AG09319 (cell line): ENCODE measurements around the gene DBT.
"Not testable (repeated sequence)": the region's sequence is repeated elsewhere in the genome, so short reads cannot be mapped to it uniquely, and the experiment has no call there.

Source experiments
- DNase-seq: peaks from one replicate; pipeline ENCODE4 v3.0.0-alpha.2; 2010; ENCODE audit warnings: low read depth; ENCODE audit errors: extremely low read depth
- TF ChIP-seq, protein P1 (sequence below): IDR thresholded peaks from 2 replicates; pipeline ENCODE4 v1.5.1; 2011; ENCODE audit warnings: low read depth, mild to moderate bottlenecking, inconsistent platforms, low read length, moderate library complexity

DBT gene

DNA sequence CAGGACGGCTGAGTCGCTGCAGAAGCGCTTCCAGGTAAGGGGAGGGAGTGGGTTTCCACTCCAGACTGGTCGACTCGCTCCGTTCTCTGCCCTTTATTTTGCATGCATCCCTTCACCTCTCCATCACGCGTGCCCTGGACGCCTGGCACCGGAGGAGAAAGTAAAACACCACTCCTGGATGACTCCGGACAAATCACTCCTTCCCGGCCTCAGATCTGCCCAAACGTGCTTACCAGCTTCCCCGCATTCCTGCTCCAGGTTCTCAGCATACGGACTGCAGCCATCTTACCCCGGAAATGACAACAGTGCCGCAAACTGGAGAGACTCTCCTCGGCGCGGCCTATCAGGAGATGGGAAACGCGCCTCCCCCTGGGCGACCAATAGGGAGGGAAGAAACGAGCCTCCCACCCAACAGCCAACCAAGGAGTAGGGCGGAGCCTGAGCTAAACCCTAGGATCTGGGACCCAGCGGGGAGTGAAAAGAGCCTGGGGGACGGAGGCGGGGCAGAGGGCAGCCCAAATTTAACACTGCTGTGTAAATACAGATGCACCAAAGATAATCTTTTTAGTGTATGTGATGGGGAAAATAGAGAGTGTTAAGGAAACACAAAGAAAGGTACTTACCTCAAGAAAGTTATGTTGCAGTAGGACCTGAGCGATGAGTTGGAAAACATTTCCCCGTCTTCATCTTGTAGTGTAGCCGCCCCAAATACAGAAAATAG is at the start of gene DBT:
TSS of gene DBT (minus strand) at position 298 of the 721 bp plus-strand sequence. CDS start at position 284, 14 bp downstream.
- peak; percentile 84 for DNase-seq
- TF ChIP-seq, protein P1, sequence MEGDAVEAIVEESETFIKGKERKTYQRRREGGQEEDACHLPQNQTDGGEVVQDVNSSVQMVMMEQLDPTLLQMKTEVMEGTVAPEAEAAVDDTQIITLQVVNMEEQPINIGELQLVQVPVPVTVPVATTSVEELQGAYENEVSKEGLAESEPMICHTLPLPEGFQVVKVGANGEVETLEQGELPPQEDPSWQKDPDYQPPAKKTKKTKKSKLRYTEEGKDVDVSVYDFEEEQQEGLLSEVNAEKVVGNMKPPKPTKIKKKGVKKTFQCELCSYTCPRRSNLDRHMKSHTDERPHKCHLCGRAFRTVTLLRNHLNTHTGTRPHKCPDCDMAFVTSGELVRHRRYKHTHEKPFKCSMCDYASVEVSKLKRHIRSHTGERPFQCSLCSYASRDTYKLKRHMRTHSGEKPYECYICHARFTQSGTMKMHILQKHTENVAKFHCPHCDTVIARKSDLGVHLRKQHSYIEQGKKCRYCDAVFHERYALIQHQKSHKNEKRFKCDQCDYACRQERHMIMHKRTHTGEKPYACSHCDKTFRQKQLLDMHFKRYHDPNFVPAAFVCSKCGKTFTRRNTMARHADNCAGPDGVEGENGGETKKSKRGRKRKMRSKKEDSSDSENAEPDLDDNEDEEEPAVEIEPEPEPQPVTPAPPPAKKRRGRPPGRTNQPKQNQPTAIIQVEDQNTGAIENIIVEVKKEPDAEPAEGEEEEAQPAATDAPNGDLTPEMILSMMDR: no peak

DNA sequence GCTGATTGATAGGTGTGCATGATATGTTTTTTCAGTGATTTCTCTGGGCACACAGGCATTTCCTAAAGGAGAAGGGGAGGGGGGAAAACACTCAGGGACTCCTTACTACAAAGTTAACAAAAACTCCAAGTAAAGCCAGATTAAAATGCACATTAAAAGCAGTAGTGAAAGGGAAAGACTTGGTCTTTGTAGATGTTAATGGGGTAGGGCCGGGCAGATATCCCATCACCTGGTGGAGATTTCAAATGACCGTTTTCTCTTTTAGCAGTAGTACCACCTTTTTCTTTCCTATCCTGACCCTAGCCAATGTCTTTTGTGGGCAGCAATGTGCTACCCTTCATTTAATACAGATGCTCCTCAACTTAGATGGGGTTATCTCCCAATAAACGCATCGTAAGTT is 48.9 kb upstream of the DBT start:
- TF ChIP-seq, protein P1: no peak

DNA sequence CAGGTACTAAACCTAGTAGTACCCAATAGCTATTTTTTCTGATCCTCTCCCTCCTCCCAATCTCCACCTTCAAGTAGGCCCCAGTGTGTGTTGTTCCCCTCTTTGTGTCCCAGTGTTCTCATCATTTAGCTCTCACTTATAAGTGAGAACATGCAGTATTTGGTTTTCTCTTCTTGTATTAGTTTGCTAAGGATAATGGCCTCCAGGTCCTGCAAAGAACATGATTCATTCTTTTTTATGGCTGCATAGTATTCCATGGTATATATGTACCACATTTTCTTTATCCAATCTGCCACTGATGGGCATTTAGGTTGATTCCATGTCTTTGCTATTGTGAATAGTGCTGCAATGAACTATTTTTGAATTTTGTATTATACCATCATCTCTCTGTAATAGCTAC is 47.4 kb upstream of the DBT start:
- DNase-seq: not testable (repeated sequence)

More for the DNA sequence above, 48.9 kb upstream of the DBT start:
- DNase-seq: no peak

DNA sequence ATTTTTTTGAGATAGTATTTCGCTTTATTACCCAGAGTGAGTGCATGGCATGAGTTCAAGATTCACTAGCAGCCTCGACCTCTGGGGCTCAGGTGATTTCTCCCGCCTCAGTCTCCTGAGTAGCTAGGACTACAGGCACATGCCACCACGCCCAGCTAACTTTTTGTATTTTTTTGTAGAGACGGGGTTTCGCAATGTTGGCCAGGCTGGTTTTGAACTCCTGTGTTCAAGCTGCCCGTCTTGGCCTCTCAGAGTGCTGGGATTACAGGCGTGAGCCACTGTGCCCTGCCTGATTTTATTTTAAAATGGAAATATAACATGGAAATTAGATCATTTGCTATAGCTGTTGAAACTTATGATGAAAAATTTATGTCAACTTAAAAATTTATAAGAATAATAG is 46.5 kb upstream of the DBT start:
- no peak for DNase-seq
- TF ChIP-seq, protein P1: no peak

DNA sequence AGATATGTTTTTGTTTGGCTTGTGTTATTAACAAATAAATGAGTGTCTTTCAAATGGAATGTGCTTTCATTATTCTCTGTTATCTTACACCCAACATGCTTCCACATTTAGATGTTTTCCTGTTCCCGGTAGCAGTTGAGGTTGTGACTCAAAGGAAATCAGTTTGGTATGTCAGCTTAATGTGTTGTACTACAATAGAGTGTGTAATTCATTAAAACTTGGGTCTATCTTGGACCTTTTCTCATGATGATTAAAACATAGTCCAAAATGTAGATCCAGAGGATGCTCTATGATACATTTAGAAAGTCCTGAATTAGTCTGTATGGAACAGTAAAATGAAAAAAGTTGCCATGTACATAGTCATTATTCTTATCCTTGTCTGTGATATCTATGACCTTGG is 43.1 kb upstream of the DBT start:
- TF ChIP-seq, protein P1: no peak
- no peak for DNase-seq

DNA sequence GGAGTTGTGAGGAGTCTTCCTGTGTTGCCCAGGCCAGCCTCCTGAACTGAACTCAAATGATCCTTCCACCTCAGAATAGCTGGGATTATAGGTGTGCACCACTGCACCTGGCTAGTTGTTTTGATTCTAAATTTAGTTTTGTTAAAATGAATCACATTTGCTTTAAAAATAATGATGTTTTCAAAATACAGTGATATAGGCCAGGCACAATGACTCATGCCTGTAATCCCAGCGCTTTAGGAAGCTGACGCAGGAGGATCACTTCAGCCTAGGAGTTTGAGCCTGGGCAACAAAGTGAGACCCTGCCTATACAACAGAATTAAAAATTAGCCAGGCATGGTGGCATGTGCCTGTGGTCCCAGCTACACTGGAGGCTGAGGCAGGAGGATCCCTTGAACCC is 40.7 kb upstream of the DBT start:
- DNase-seq: no peak
- TF ChIP-seq, protein P1: no peak

DNA sequence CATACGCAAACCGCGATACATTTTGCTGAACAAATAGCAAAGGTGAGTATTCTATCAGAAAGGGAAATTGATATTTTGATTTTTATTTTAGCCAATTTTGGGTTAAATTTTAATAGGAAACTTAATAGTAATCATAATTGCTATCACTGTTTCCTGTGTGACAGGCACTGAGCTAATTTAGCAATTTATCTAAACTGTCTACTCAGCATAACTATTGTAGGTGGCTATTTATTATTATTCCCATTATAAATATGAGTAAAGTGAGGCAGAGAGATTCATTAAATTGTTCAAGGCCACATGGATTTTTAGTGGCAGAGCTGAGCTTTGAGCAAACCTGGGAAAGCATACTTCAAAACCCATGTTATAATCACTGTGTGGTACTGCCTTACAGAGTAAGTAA is 37.5 kb upstream of the DBT start:
- TF ChIP-seq, protein P1: no peak
- DNase-seq: no peak

DNA sequence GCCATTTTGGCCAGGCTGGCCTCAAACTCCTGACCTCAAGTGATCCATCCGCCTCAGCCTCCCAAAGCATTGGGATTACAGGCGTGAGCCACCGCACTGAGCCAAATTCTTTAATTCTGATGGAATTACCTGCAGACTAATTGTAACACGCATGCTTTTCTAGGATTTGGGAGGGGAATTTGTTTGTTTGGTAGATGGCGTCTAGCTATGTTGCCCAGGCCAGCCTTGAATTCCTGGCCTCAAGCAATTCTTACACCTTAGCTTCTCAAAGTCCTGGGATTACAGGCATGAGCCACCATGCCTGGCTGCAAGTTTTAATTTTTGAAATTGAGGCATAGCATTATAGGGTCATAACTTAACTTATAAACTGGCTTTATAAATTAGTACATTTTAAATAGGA is 35.0 kb upstream of the DBT start:
- TF ChIP-seq, protein P1: no peak
- no peak for DNase-seq
